ENCODE data around the gene STH.

- TF ChIP-seq MIER1 (IDR thresholded peaks at IDR 0.05; ENCODE audit: low read depth), result no peak
- no peak for TF ChIP-seq YBX1 (IDR thresholded peaks at IDR 0.05)
- no peak for TF ChIP-seq ARNT (IDR thresholded peaks at IDR 0.05)
- TF ChIP-seq, protein P1, sequence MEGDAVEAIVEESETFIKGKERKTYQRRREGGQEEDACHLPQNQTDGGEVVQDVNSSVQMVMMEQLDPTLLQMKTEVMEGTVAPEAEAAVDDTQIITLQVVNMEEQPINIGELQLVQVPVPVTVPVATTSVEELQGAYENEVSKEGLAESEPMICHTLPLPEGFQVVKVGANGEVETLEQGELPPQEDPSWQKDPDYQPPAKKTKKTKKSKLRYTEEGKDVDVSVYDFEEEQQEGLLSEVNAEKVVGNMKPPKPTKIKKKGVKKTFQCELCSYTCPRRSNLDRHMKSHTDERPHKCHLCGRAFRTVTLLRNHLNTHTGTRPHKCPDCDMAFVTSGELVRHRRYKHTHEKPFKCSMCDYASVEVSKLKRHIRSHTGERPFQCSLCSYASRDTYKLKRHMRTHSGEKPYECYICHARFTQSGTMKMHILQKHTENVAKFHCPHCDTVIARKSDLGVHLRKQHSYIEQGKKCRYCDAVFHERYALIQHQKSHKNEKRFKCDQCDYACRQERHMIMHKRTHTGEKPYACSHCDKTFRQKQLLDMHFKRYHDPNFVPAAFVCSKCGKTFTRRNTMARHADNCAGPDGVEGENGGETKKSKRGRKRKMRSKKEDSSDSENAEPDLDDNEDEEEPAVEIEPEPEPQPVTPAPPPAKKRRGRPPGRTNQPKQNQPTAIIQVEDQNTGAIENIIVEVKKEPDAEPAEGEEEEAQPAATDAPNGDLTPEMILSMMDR (IDR thresholded peaks at IDR 0.05 in 2 of 3, conservative IDR thresholded peaks at IDR 0.05 in 1 of 3; ENCODE audit: insufficient read depth in 2 of 3, low read depth in 1 of 3, low read length in 3 of 3), result no peak
- TF ChIP-seq, protein P2, sequence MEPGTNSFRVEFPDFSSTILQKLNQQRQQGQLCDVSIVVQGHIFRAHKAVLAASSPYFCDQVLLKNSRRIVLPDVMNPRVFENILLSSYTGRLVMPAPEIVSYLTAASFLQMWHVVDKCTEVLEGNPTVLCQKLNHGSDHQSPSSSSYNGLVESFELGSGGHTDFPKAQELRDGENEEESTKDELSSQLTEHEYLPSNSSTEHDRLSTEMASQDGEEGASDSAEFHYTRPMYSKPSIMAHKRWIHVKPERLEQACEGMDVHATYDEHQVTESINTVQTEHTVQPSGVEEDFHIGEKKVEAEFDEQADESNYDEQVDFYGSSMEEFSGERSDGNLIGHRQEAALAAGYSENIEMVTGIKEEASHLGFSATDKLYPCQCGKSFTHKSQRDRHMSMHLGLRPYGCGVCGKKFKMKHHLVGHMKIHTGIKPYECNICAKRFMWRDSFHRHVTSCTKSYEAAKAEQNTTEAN (CRISPR knock-in tag; IDR thresholded peaks at IDR 0.05), result no peak
- TF ChIP-seq L3MBTL2 (IDR thresholded peaks at IDR 0.05), result no peak
Observed at GRCh38 chr17:46042246-46042645, 43.2 kb downstream of the STH start.

Measured in K562 (cell line).